ENCODE data around the gene MYO1H.

GRCh38 chr12:109461846-109462756, 114.4 kb downstream of the MYO1H start:
- TF ChIP-seq, protein P1, sequence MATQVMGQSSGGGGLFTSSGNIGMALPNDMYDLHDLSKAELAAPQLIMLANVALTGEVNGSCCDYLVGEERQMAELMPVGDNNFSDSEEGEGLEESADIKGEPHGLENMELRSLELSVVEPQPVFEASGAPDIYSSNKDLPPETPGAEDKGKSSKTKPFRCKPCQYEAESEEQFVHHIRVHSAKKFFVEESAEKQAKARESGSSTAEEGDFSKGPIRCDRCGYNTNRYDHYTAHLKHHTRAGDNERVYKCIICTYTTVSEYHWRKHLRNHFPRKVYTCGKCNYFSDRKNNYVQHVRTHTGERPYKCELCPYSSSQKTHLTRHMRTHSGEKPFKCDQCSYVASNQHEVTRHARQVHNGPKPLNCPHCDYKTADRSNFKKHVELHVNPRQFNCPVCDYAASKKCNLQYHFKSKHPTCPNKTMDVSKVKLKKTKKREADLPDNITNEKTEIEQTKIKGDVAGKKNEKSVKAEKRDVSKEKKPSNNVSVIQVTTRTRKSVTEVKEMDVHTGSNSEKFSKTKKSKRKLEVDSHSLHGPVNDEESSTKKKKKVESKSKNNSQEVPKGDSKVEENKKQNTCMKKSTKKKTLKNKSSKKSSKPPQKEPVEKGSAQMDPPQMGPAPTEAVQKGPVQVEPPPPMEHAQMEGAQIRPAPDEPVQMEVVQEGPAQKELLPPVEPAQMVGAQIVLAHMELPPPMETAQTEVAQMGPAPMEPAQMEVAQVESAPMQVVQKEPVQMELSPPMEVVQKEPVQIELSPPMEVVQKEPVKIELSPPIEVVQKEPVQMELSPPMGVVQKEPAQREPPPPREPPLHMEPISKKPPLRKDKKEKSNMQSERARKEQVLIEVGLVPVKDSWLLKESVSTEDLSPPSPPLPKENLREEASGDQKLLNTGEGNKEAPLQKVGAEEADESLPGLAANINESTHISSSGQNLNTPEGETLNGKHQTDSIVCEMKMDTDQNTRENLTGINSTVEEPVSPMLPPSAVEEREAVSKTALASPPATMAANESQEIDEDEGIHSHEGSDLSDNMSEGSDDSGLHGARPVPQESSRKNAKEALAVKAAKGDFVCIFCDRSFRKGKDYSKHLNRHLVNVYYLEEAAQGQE (IDR thresholded peaks at IDR 0.05; ENCODE audit: insufficient read depth in 1 of 2, low read depth in 2 of 2, low read length in 2 of 2) = peak in 1 of 2 experiments; percentile 34; a peak in 1 of 4 replicates
- TF ChIP-seq SIN3A (IDR thresholded peaks at IDR 0.05; ENCODE audit: borderline replicate concordance, insufficient read depth, low read length) = peak; percentile 69; the same call in 1 of the 2 replicates
- no peak for TF ChIP-seq POLR2AphosphoS5 (IDR thresholded peaks at IDR 0.05; ENCODE audit: low read depth, low read length)
- TF ChIP-seq TAF1 (IDR thresholded peaks at IDR 0.05; ENCODE audit: borderline replicate concordance, insufficient read depth, low read length) = peak; percentile 37; the same call in 1 of the 2 replicates
- peak; percentile 88 for TF ChIP-seq FOXP2 (optimal IDR thresholded peaks at IDR 0.05; ENCODE audit: borderline replicate concordance, extremely low read depth, extremely low read length, insufficient read depth)

Data from PFSK-1 (cell line).